ENCODE results near the gene FOXN3. TPM values are rescaled to one million over a fixed set of nuclear protein-coding genes. Genes with fewer than 3 reads are reported as not detected.

The FOXN3 gene
- total RNA-seq, 1 donor from 2014 or later: 106 TPM

DNA sequence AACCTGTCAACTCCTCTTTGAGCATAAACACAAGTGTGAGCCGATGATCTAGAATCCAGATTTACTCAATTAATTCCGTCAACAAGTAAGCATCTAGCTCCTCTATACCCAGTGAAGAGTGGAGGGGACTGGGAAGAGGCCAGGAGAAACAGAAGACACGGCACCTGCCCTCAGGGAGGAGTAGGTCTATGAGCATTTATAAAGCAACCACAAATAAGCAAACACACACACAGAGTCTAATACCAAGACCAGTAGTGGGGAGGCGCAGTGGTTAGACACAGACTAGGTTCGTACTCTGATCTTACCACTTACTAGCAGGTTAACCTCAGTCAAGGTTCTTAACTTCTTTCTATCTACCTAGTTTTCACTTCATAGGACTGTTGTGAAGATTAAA, 5.9 kb upstream of the FOXN3 start:
- DNase-seq (no peak), ATAC-seq (ENCODE audit: low read depth) (no peak)
- intact Hi-C loops (cut with micrococcal nuclease): no loop called here
- Mint-ChIP-seq H3K36me3 (ENCODE audit: low read depth) (peaks cover 4% of the 10 kb centered on the region), H3K9me3 (no peaks in the 10 kb centered on the region), H3K4me1 (peaks cover 38% of the 10 kb centered on the region), H3K27me3 (no peaks in the 10 kb centered on the region), H3K27ac (no peak overlapping the region), H3K4me3 (no peak overlapping the region)
- ChIA-PET CTCF (no interaction called here), POLR2A (no interaction called here)
- TF ChIP-seq CTCF (IDR thresholded peaks at IDR 0.05): no peak

DNA sequence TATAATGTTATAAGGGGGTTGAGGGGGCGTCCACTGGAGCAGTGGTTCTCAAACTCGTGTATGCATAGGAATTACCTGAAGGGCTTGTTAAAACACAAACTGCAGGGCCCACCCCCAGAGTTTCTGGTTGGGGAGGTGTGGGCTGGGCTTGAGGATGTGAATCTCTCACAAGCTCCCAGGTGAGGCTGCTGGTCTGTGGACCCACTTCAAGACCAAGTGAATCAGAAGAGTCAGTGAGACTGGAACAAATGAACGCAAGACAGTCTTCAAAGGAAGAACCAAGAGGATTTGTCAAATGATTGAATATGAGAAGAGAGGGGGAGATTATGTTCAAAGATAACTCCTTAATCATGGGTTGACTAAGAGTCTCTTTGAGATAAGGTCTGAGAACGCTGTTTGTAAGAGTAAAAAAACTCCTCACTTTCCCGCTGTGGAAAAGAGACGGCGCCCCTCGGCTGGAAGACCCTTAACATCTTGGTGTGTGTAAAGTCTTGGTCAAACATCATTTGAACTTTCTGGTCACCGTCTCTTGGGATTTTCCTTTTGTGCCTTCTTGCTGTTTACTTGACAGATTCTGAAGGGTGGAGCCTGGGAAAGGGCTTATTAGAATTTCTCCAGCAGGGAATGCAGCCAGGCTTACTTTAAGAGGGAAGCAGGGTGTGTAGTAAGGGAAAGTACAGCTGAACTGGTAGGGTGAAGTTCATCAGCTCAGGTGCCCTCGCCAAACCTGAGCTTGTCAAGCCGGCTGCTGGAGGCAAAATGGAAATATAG, 5.3 kb upstream of the FOXN3 start:
- no peaks in the 10 kb centered on the region for H3K27me3 Mint-ChIP-seq
- DNase-seq (no peak), ATAC-seq (ENCODE audit: low read depth) (no peak)
- H3K4me1 Mint-ChIP-seq: peaks cover 34% of the 10 kb centered on the region
- TF ChIP-seq CTCF (IDR thresholded peaks at IDR 0.05): no peak
- peaks cover 10% of the 10 kb centered on the region for H3K36me3 Mint-ChIP-seq (ENCODE audit: low read depth)
- ChIA-PET POLR2A (no interaction called here), CTCF (no interaction called here)
- H3K4me3 Mint-ChIP-seq: no peak overlapping the region
- intact Hi-C loops (cut with micrococcal nuclease): no loop called here
- no peaks in the 10 kb centered on the region for H3K9me3 Mint-ChIP-seq
- no peak overlapping the region for H3K27ac Mint-ChIP-seq

DNA sequence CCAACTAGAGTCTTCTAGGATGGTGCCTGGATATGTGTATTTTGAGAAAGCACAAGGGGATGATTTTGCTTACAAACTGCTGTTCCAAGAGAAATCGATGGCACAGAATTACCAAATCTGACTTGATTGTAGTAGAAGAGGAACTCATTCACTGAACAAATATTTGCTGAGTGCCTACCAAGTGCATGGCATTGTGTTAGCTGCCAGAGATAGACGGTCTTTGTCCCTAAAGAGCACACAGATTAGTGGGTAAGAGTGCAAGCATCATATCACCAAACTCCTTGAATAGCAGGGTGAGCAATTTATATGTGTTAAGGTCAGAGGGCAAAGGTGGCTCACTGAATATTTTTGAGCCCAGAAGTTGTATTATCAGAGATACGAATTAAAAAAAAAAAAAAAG, 3.5 kb upstream of the FOXN3 start:
- H3K27me3 Mint-ChIP-seq: no peaks in the 10 kb centered on the region
- peaks cover 24% of the 10 kb centered on the region for H3K4me1 Mint-ChIP-seq
- H3K36me3 Mint-ChIP-seq (ENCODE audit: low read depth): peaks cover 16% of the 10 kb centered on the region
- ChIA-PET CTCF (no interaction called here), POLR2A (interaction anchor here (0.6 kb wide), 1 partner anchor 47 kb away, joined by 4 read pairs; no protein-coding TSS in a partner anchor)
- intact Hi-C loops (cut with micrococcal nuclease): no loop called here
- H3K4me3 Mint-ChIP-seq: no peak overlapping the region
- H3K27ac Mint-ChIP-seq: peak overlapping the region; percentile 50
- ATAC-seq (ENCODE audit: low read depth): no peak
- no peaks in the 10 kb centered on the region for H3K9me3 Mint-ChIP-seq
- DNase-seq: no peak
- no peak for TF ChIP-seq CTCF (IDR thresholded peaks at IDR 0.05)

GRCh38 chr14:89419973-89420482, 3.0 kb upstream of the FOXN3 start:
- no peak for TF ChIP-seq CTCF (IDR thresholded peaks at IDR 0.05)
- ATAC-seq (ENCODE audit: low read depth): no peak
- peaks cover 29% of the 10 kb centered on the region for H3K4me1 Mint-ChIP-seq
- intact Hi-C loops (cut with micrococcal nuclease): loop anchor here (2.0 to 5.0 kb wide), 2 partner anchors 393 to 481 kb away; no protein-coding TSS in a partner anchor
- H3K4me3 Mint-ChIP-seq: no peak overlapping the region
- CTCF ChIA-PET: interaction anchor here (2.5 kb wide), 1 partner anchor 243 kb away, joined by 10 read pairs; no protein-coding TSS in a partner anchor
- peak overlapping the region; percentile 62 for H3K27ac Mint-ChIP-seq
- no peak for DNase-seq
- no peaks in the 10 kb centered on the region for H3K9me3 Mint-ChIP-seq
- POLR2A ChIA-PET: interaction anchor here (0.6 kb wide), 1 partner anchor 47 kb away, joined by 4 read pairs; no protein-coding TSS in a partner anchor
- H3K36me3 Mint-ChIP-seq (ENCODE audit: low read depth): peaks cover 16% of the 10 kb centered on the region
- no peaks in the 10 kb centered on the region for H3K27me3 Mint-ChIP-seq

GRCh38 chr14:89418976-89419375, 1.9 kb upstream of the FOXN3 start:
- CTCF ChIA-PET: interaction anchor here (1.2 to 2.5 kb wide), 3 partner anchors 91 to 349 kb away, joined by 3 to 10 read pairs (median 4); no protein-coding TSS in a partner anchor

More at GRCh38 chr14:89418976-89419375, 1.9 kb upstream of the FOXN3 start:
- H3K9me3 Mint-ChIP-seq: no peaks in the 10 kb centered on the region
- POLR2A ChIA-PET: no interaction called here
- intact Hi-C loops (cut with micrococcal nuclease): loop anchor here (1.0 to 5.0 kb wide), 7 partner anchors 83 to 482 kb away; no protein-coding TSS in a partner anchor
- H3K4me3 Mint-ChIP-seq: no peak overlapping the region
- no peaks in the 10 kb centered on the region for H3K27me3 Mint-ChIP-seq
- no peak for ATAC-seq (ENCODE audit: low read depth)
- peaks cover 16% of the 10 kb centered on the region for H3K36me3 Mint-ChIP-seq (ENCODE audit: low read depth)
- peak overlapping the region; percentile 68 for H3K27ac Mint-ChIP-seq
- no peak for TF ChIP-seq CTCF (IDR thresholded peaks at IDR 0.05)
- DNase-seq: no peak
- peaks cover 30% of the 10 kb centered on the region for H3K4me1 Mint-ChIP-seq

All from activated B cell treated with CpG ODN at 0.5 μM for 24 hours (primary cell).